ENCODE data around the gene LRRC25.

Gene LRRC25

GRCh38 chr19:18397242-18398202, at the start of gene LRRC25:
Gene LRRC25, minus strand, starts transcription at chr19:18397622. Its CDS starts 659 bp downstream, at chr19:18396963.
- Histone ChIP-seq H3K4me3 (no peak within 1 kb of the TSS), H3K27me3 (peaks cover 12% of the 10 kb centered on the region; the same call in 1 of the 2 replicates), H3K27ac (no peak within 1 kb of the TSS), H3K4me2 (peak within 1 kb of the TSS; percentile 45), H3K9me3 (no peaks in the 10 kb centered on the region), H3K9ac (no peak within 1 kb of the TSS), H4K20me1 (no peaks in the 10 kb centered on the region), H3K4me1 (peaks cover 31% of the 10 kb centered on the region), H3K36me3 (no peaks in the 10 kb centered on the region)
- no peak for TF ChIP-seq Cebpa-rat (IDR thresholded peaks at IDR 0.05)

- Histone ChIP-seq H3K9me3 (no peaks in the 10 kb centered on the region), H3K9ac (no peak overlapping the region), H3K36me3 (peaks cover 77% of the 10 kb centered on the region), H4K20me1 (peaks cover 65% of the 10 kb centered on the region), H3K4me1 (peaks cover 57% of the 10 kb centered on the region), H3K27me3 (no peaks in the 10 kb centered on the region), H3K4me2 (no peak overlapping the region), H3K4me3 (no peak overlapping the region), H3K27ac (no peak overlapping the region)
- no peak for TF ChIP-seq Cebpa-rat (IDR thresholded peaks at IDR 0.05)
Measured at GRCh38 chr19:18446811-18447359, 49.5 kb upstream of the LRRC25 start.

GRCh38 chr19:18446145-18446810, 48.9 kb upstream of the LRRC25 start:
- peak overlapping the region; percentile 65 for H3K4me2 ChIP-seq
- peak overlapping the region; percentile 51 for H3K27ac ChIP-seq
- H4K20me1 ChIP-seq, result peaks cover 59% of the 10 kb centered on the region
- H3K4me3 ChIP-seq, result no peak overlapping the region
- H3K4me1 ChIP-seq, result peaks cover 51% of the 10 kb centered on the region
- H3K27me3 ChIP-seq, result no peaks in the 10 kb centered on the region
- no peaks in the 10 kb centered on the region for H3K9me3 ChIP-seq
- no peak for TF ChIP-seq Cebpa-rat (IDR thresholded peaks at IDR 0.05)
- H3K9ac ChIP-seq, result no peak overlapping the region
- peaks cover 77% of the 10 kb centered on the region for H3K36me3 ChIP-seq

- Histone ChIP-seq H4K20me1 (peaks cover 60% of the 10 kb centered on the region), H3K9ac (peak overlapping the region; percentile 65; the same call in 1 of the 2 replicates), H3K9me3 (no peaks in the 10 kb centered on the region), H3K4me2 (peak overlapping the region; percentile 80), H3K4me3 (no peak overlapping the region), H3K27ac (peak overlapping the region; percentile 69), H3K36me3 (peaks cover 73% of the 10 kb centered on the region), H3K4me1 (peaks cover 51% of the 10 kb centered on the region), H3K27me3 (no peaks in the 10 kb centered on the region)
- no peak for TF ChIP-seq Cebpa-rat (IDR thresholded peaks at IDR 0.05)
Measured at GRCh38 chr19:18445262-18445948, 48.0 kb upstream of the LRRC25 start.

GRCh38 chr19:18444513-18444912, 47.1 kb upstream of the LRRC25 start:
- Histone ChIP-seq H3K9ac (peak overlapping the region; percentile 65), H3K9me3 (no peaks in the 10 kb centered on the region), H3K27me3 (no peaks in the 10 kb centered on the region), H3K27ac (peak overlapping the region; percentile 69), H3K36me3 (peaks cover 64% of the 10 kb centered on the region), H3K4me2 (peak overlapping the region; percentile 80), H4K20me1 (peaks cover 55% of the 10 kb centered on the region), H3K4me3 (no peak overlapping the region), H3K4me1 (peaks cover 53% of the 10 kb centered on the region)
- TF ChIP-seq Cebpa-rat (IDR thresholded peaks at IDR 0.05), result no peak

GRCh38 chr19:18443831-18444230, 46.4 kb upstream of the LRRC25 start:
- Histone ChIP-seq H3K27ac (peak overlapping the region; percentile 69), H3K4me1 (peaks cover 60% of the 10 kb centered on the region), H3K4me2 (peak overlapping the region; percentile 80)

GRCh38 chr19:18443406-18443805, 46.0 kb upstream of the LRRC25 start:
- Histone ChIP-seq H3K9ac (peak overlapping the region; percentile 65; the same call in 1 of the 2 replicates), H3K27me3 (no peaks in the 10 kb centered on the region), H3K4me2 (peak overlapping the region; percentile 80), H3K36me3 (peaks cover 53% of the 10 kb centered on the region), H3K4me3 (no peak overlapping the region), H4K20me1 (peaks cover 54% of the 10 kb centered on the region), H3K27ac (peak overlapping the region; percentile 69), H3K4me1 (peaks cover 64% of the 10 kb centered on the region), H3K9me3 (no peaks in the 10 kb centered on the region)
- TF ChIP-seq Cebpa-rat (IDR thresholded peaks at IDR 0.05), result no peak

More at GRCh38 chr19:18443831-18444230, 46.4 kb upstream of the LRRC25 start:
- Histone ChIP-seq H3K36me3 (peaks cover 58% of the 10 kb centered on the region), H3K9me3 (no peaks in the 10 kb centered on the region), H4K20me1 (peaks cover 54% of the 10 kb centered on the region), H3K4me3 (no peak overlapping the region), H3K27me3 (no peaks in the 10 kb centered on the region), H3K9ac (peak overlapping the region; percentile 65)
- TF ChIP-seq Cebpa-rat (IDR thresholded peaks at IDR 0.05), result no peak

- H3K36me3 ChIP-seq, result peaks cover 49% of the 10 kb centered on the region
- H3K4me3 ChIP-seq, result no peak overlapping the region
- H3K4me1 ChIP-seq, result peaks cover 68% of the 10 kb centered on the region
- H3K9me3 ChIP-seq, result no peaks in the 10 kb centered on the region
- no peaks in the 10 kb centered on the region for H3K27me3 ChIP-seq
- TF ChIP-seq Cebpa-rat (IDR thresholded peaks at IDR 0.05), result no peak
- H3K27ac ChIP-seq, result peak overlapping the region; percentile 69
- peak overlapping the region; percentile 80; the same call in 1 of the 2 replicates for H3K4me2 ChIP-seq
- peaks cover 52% of the 10 kb centered on the region for H4K20me1 ChIP-seq
- no peak overlapping the region for H3K9ac ChIP-seq
Measured at GRCh38 chr19:18442941-18443340, 45.5 kb upstream of the LRRC25 start.
